IMR-90 (cell line): ENCODE measurements around the gene HNRNPU. TPM values are rescaled to one million over a fixed set of nuclear protein-coding genes. Genes with fewer than 3 reads are reported as not detected.

Source experiments
- ATAC-seq: fragments of 200-7000 bp; cut with Tn5 transposase; 2 replicates; pipeline ENCODE4 v1.9.1; 2020; ENCODE audit warnings: low read depth, mild to moderate bottlenecking, moderate library complexity
- BruUV-seq: library from RNA; stranded (reverse); fragments of 400-500 nt; replicated peaks from 2 replicates; lab custom pipeline; 2021; lab: Mats Ljungman, UMichigan
- CTCF ChIA-PET: fragments of 300-600 bp; formaldehyde crosslinking; extraction: SDS; loops from one replicate; lab custom pipeline; 2021; ENCODE audit warnings: antibody characterized with exemption; lab: Yijun Ruan, JAX
- POLR2A ChIA-PET: fragments of 300-600 bp; sonication (Branson Sonifier 250); formaldehyde crosslinking; loops from one replicate; lab custom pipeline; 2022; ENCODE audit warnings: antibody characterized with exemption; ENCODE audit not compliant: unreplicated experiment; lab: Charles Lee
- DNase-seq: peaks from one replicate; pipeline ENCODE4 v3.0.0; 2013
- H2AFZ ChIP-seq: replicated peaks from 2 replicates; pipeline ENCODE3; 2013; ENCODE audit warnings: low read length, mild to moderate bottlenecking; ENCODE audit not compliant: poor library complexity
- H2AK5ac ChIP-seq: 2 replicates; pipeline ENCODE4 v1.6.1; 2013; ENCODE audit warnings: low read depth, low read length, inconsistent platforms
- H2AK9ac ChIP-seq: replicated peaks from 2 replicates; pipeline ENCODE3; 2013; ENCODE audit warnings: mild to moderate bottlenecking, low read depth, low read length, moderate library complexity; ENCODE audit not compliant: poor library complexity
- H2BK120ac ChIP-seq: 2 replicates; pipeline ENCODE4 v1.6.1; 2013; ENCODE audit warnings: low read depth, low read length, inconsistent platforms
- H2BK15ac ChIP-seq: 3 replicates; pipeline ENCODE4 v1.6.1; 2013; ENCODE audit warnings: low read depth, low read length, inconsistent platforms
- H2BK20ac ChIP-seq: 2 replicates; pipeline ENCODE4 v1.6.1; 2013; ENCODE audit warnings: low read depth, mild to moderate bottlenecking, inconsistent platforms, low read length, moderate library complexity
- H2BK5ac ChIP-seq: 2 replicates; pipeline ENCODE4 v1.6.1; 2013; ENCODE audit warnings: mild to moderate bottlenecking, low read depth, low read length, inconsistent platforms; ENCODE audit not compliant: poor library complexity, severe bottlenecking
- H3K14ac ChIP-seq: replicated peaks from 2 replicates; pipeline ENCODE4 v1.6.1; 2013; ENCODE audit warnings: low read depth, low read length, inconsistent platforms
- H3K18ac ChIP-seq: 2 replicates; pipeline ENCODE4 v1.6.1; 2013; ENCODE audit warnings: low read depth, low read length, control low read depth
- H3K23ac ChIP-seq: 2 replicates; pipeline ENCODE4 v1.6.1; 2013; ENCODE audit warnings: low read depth, low read length, inconsistent platforms
- H3K27ac ChIP-seq: 2 replicates; pipeline ENCODE4 v1.5.1; 2013; ENCODE audit warnings: mild to moderate bottlenecking, control low read depth, low read length; ENCODE audit not compliant: insufficient read depth
- H3K27me3 ChIP-seq: 2 replicates; pipeline ENCODE4 v1.6.1; 2013; ENCODE audit warnings: low read length; ENCODE audit not compliant: control insufficient read depth, insufficient read depth
- H3K36me3 ChIP-seq: 2 replicates; pipeline ENCODE4 v1.6.1; 2013; ENCODE audit warnings: low read length, mixed read lengths; ENCODE audit not compliant: control insufficient read depth, insufficient read depth
- H3K4ac ChIP-seq: 2 replicates; pipeline ENCODE4 v1.6.1; 2013; ENCODE audit warnings: low read depth, low read length, inconsistent platforms
- H3K4me1 ChIP-seq: 2 replicates; pipeline ENCODE4 v1.6.1; 2013; ENCODE audit warnings: low read length, mixed read lengths; ENCODE audit not compliant: control insufficient read depth, insufficient read depth
- H3K4me2 ChIP-seq: 2 replicates; pipeline ENCODE4 v1.6.1; 2013; ENCODE audit warnings: low read depth, mild to moderate bottlenecking, control low read depth, low read length, moderate library complexity
- H3K4me3 ChIP-seq: 2 replicates; pipeline ENCODE4 v1.5.1; 2013; ENCODE audit warnings: low read depth, mild to moderate bottlenecking, control low read depth, low read length, moderate library complexity; ENCODE audit not compliant: insufficient read depth
- H3K56ac ChIP-seq: 2 replicates; pipeline ENCODE4 v1.6.1; 2013; ENCODE audit warnings: low read length, inconsistent platforms; ENCODE audit not compliant: insufficient read depth; ENCODE audit errors: extremely low read depth
- H3K79me1 ChIP-seq, 2 experiments: 2 replicates each; pipeline ENCODE4 v1.6.1; 2013; ENCODE audit warnings: low read length in 2 of 2, inconsistent platforms in 1 of 2, low read depth in 1 of 2
- H3K9ac ChIP-seq: 2 replicates; pipeline ENCODE4 v1.6.1; 2013; ENCODE audit warnings: low read depth, low read length, control low read depth
- H3K9me1 ChIP-seq: 2 replicates; pipeline ENCODE4 v1.6.1; 2013; ENCODE audit warnings: low read length, inconsistent platforms; ENCODE audit not compliant: insufficient read depth
- H3K9me3 ChIP-seq: 2 replicates; pipeline ENCODE4 v1.6.1; 2013; ENCODE audit warnings: low read length; ENCODE audit not compliant: control insufficient read depth, insufficient read depth
- H4K20me1 ChIP-seq: 2 replicates; pipeline ENCODE4 v1.6.1; 2013; ENCODE audit warnings: low read length, inconsistent platforms; ENCODE audit not compliant: insufficient read depth
- H4K5ac ChIP-seq: 2 replicates; pipeline ENCODE4 v1.6.1; 2013; ENCODE audit warnings: mild to moderate bottlenecking, low read depth, low read length, control low read depth
- H4K8ac ChIP-seq, 2 experiments: 2 replicates each; pipeline ENCODE4 v1.6.1; 2013; ENCODE audit warnings: low read depth in 2 of 2, low read length in 2 of 2, control low read depth in 1 of 2, inconsistent platforms in 1 of 2
- H4K91ac ChIP-seq: 2 replicates; pipeline ENCODE4 v1.6.1; 2013; ENCODE audit warnings: low read depth, low read length, inconsistent platforms; ENCODE audit not compliant: insufficient read depth
- BHLHE40 ChIP-seq: fragments of 150-350 bp; IDR thresholded peaks from 2 replicates; pipeline ENCODE4 v1.6.1; 2016; ENCODE audit warnings: mild to moderate bottlenecking, low read depth, low read length
- CTCF ChIP-seq: conservative IDR thresholded peaks from 2 replicates; pipeline ENCODE4 v1.5.1; 2012; ENCODE audit warnings: mild to moderate bottlenecking, low read depth, low read length, improper control_type of control experiment
- MXI1 ChIP-seq: IDR thresholded peaks from 2 replicates; pipeline ENCODE4 v1.6.1; 2012; ENCODE audit warnings: low read depth, mild to moderate bottlenecking, low read length, moderate library complexity, borderline replicate concordance
- WGBS, 2 experiments: methylation state at CpG; one replicate each; pipeline versions ENCODE4 v1.1.5 to v1.1.7; 2013; ENCODE audit warnings: missing lambda C conversion rate in 2 of 2; ENCODE audit not compliant: insufficient read length in 1 of 2; ENCODE audit errors: extremely low coverage in 2 of 2; 5-methylcytosine and 5-hydroxymethylcytosine counted together
- dilution Hi-C: fragments of 300-500 bp; cut with HindIII; formaldehyde crosslinking; loops from one replicate; pipeline ENCODE4 v1.14.3; 2018; ENCODE audit warnings: low sequenced_read_pairs; ENCODE audit not compliant: unreplicated experiment
- in situ Hi-C: fragments of 300-500 bp; cut with MboI; formaldehyde crosslinking; loops from 3 replicates; pipeline ENCODE4 v1.14.3; 2019; ENCODE audit warnings: low sequenced_read_pairs, inconsistent platforms, mixed read lengths
- intact Hi-C: fragments of 100-400 bp; cut with micrococcal nuclease; formaldehyde crosslinking; loops from 2 replicates; pipeline ENCODE4 v1.10.0; 2022
- polyA plus RNA-seq, 3 experiments: library from polyadenylated mRNA; depleted of rRNA; stranded (reverse); fragments of >200 nt; gene quantifications; 2 replicates each; pipeline ENCODE4 v1.2.3, GENCODE V29; 2012; ENCODE audit warnings: low replicate concordance in 1 of 3
- total RNA-seq: library from RNA; depleted of rRNA; stranded (reverse); fragments of >200 nt; gene quantifications from 2 replicates; pipeline ENCODE4 v1.2.3, GENCODE V29; 2012

Gene HNRNPU
- total and polyA plus RNA-seq, 2 of the 4 experiments (the other 2 are of a cell fraction): 151 to 169 TPM

GRCh38 chr1:244813327-244813726 lies 51.0 kb downstream of the HNRNPU start:
- Histone ChIP-seq H3K9ac (no peak overlapping the region), H2BK20ac (no peak overlapping the region), H4K91ac (no peak overlapping the region), H3K4me1 (no peaks in the 10 kb centered on the region), H3K9me3 (no peaks in the 10 kb centered on the region), H3K4me2 (no peak overlapping the region), H3K36me3 (no peaks in the 10 kb centered on the region), H3K14ac (no peak overlapping the region), H3K18ac (no peak overlapping the region), H3K27ac (no peak overlapping the region), H4K5ac (no peak overlapping the region), H3K9me1 (no peaks in the 10 kb centered on the region), H4K20me1 (no peaks in the 10 kb centered on the region), H2AFZ (no peak overlapping the region), H3K4ac (no peak overlapping the region), H2AK5ac (no peak overlapping the region), H3K4me3 (no peak overlapping the region), H4K8ac (no peak overlapping the region), H2BK120ac (no peak overlapping the region), H3K56ac (no peak overlapping the region), H3K79me1 (no peaks in the 10 kb centered on the region), H3K23ac (no peak overlapping the region), H2BK15ac (no peak overlapping the region), H2AK9ac (no peak overlapping the region), H3K27me3 (no peaks in the 10 kb centered on the region; the same call in 1 of the 2 replicates), H2BK5ac (no peak overlapping the region)
- CTCF ChIA-PET: interaction anchor here (0.8 kb wide), 1 partner anchor 210 kb away, joined by 3 read pairs; no protein-coding TSS in a partner anchor
- POLR2A ChIA-PET: no interaction called here
- intact Hi-C loops (no loop called here), dilution Hi-C loops (no loop called here), in situ Hi-C loops (no loop called here)
- no peak for TF ChIP-seq BHLHE40
- no peak for TF ChIP-seq MXI1
- no peak for TF ChIP-seq CTCF
- 71% methylated on average over 1 of the region's 6 CpGs; no CpG with 5 or more reads in 1 of the 2 experiments for WGBS, 2 experiments
- BruUV-seq: no TSS peak
- DNase-seq: no peak
- ATAC-seq: no peak
